WTC11 (cell line): Measurements from ENCODE around the gene PUSL1.

Source experiments
- FOXJ3 ChIP-seq: sonication (generic); formaldehyde crosslinking; IDR thresholded peaks from 2 replicates; pipeline ENCODE4 v1.9.0; 2021; ENCODE audit warnings: missing genetic modification reagents, mild to moderate bottlenecking, borderline replicate concordance
- GABPB1 ChIP-seq: sonication (generic); formaldehyde crosslinking; IDR thresholded peaks from 2 replicates; pipeline ENCODE4 v1.8.1; 2023; ENCODE audit warnings: mild to moderate bottlenecking, missing genetic modification reagents
- MAX ChIP-seq: sonication (generic); formaldehyde crosslinking; IDR thresholded peaks from 2 replicates; pipeline ENCODE4 v1.8.0; 2022; ENCODE audit warnings: mild to moderate bottlenecking, missing genetic modification reagents
- NFE2L1 ChIP-seq: sonication (generic); formaldehyde crosslinking; IDR thresholded peaks from 2 replicates; pipeline ENCODE4 v1.8.1; 2023; ENCODE audit warnings: missing genetic modification reagents
- TF ChIP-seq, protein P1 (sequence below): fragments of 200-600 bp; IDR thresholded peaks from 2 replicates; pipeline ENCODE4 v1.8.0; 2022; ENCODE audit warnings: antibody characterized with exemption
- TF ChIP-seq, protein P2 (sequence below): sonication (generic); formaldehyde crosslinking; conservative IDR thresholded peaks from 2 replicates; pipeline ENCODE4 v1.8.1; 2023; ENCODE audit warnings: mild to moderate bottlenecking, low read depth, missing genetic modification reagents, moderate library complexity
- TF ChIP-seq, protein P3 (sequence below): sonication (generic); formaldehyde crosslinking; IDR thresholded peaks from 2 replicates; pipeline ENCODE4 v1.8.1; 2022; ENCODE audit warnings: low read depth, missing genetic modification reagents, borderline replicate concordance
- TF ChIP-seq, protein P4 (sequence below): sonication (generic); formaldehyde crosslinking; IDR thresholded peaks from 2 replicates; pipeline ENCODE4 v1.8.1; 2022; ENCODE audit warnings: low read depth, mild to moderate bottlenecking, moderate library complexity, missing genetic modification reagents, borderline replicate concordance
- TF ChIP-seq, protein P5 (sequence below): fragments of 250-450 bp; sonication (Bioruptor Pico); conservative IDR thresholded peaks from 2 replicates; pipeline ENCODE4 v1.9.0; 2021; ENCODE audit warnings: mild to moderate bottlenecking
- TF ChIP-seq, protein P6 (sequence below): sonication (generic); formaldehyde crosslinking; IDR thresholded peaks from 2 replicates; pipeline ENCODE4 v1.8.1; 2023; ENCODE audit warnings: mild to moderate bottlenecking, moderate library complexity, missing genetic modification reagents

- TF ChIP-seq, protein P1, sequence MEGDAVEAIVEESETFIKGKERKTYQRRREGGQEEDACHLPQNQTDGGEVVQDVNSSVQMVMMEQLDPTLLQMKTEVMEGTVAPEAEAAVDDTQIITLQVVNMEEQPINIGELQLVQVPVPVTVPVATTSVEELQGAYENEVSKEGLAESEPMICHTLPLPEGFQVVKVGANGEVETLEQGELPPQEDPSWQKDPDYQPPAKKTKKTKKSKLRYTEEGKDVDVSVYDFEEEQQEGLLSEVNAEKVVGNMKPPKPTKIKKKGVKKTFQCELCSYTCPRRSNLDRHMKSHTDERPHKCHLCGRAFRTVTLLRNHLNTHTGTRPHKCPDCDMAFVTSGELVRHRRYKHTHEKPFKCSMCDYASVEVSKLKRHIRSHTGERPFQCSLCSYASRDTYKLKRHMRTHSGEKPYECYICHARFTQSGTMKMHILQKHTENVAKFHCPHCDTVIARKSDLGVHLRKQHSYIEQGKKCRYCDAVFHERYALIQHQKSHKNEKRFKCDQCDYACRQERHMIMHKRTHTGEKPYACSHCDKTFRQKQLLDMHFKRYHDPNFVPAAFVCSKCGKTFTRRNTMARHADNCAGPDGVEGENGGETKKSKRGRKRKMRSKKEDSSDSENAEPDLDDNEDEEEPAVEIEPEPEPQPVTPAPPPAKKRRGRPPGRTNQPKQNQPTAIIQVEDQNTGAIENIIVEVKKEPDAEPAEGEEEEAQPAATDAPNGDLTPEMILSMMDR = no peak
- TF ChIP-seq, protein P2, sequence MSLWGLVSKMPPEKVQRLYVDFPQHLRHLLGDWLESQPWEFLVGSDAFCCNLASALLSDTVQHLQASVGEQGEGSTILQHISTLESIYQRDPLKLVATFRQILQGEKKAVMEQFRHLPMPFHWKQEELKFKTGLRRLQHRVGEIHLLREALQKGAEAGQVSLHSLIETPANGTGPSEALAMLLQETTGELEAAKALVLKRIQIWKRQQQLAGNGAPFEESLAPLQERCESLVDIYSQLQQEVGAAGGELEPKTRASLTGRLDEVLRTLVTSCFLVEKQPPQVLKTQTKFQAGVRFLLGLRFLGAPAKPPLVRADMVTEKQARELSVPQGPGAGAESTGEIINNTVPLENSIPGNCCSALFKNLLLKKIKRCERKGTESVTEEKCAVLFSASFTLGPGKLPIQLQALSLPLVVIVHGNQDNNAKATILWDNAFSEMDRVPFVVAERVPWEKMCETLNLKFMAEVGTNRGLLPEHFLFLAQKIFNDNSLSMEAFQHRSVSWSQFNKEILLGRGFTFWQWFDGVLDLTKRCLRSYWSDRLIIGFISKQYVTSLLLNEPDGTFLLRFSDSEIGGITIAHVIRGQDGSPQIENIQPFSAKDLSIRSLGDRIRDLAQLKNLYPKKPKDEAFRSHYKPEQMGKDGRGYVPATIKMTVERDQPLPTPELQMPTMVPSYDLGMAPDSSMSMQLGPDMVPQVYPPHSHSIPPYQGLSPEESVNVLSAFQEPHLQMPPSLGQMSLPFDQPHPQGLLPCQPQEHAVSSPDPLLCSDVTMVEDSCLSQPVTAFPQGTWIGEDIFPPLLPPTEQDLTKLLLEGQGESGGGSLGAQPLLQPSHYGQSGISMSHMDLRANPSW (CRISPR knock-in tag) = no peak
- TF ChIP-seq FOXJ3 (CRISPR knock-in tag) (no peak), GABPB1 (CRISPR knock-in tag) (no peak), MAX (CRISPR knock-in tag) (no peak), NFE2L1 (CRISPR knock-in tag) (no peak)
- TF ChIP-seq, protein P3, sequence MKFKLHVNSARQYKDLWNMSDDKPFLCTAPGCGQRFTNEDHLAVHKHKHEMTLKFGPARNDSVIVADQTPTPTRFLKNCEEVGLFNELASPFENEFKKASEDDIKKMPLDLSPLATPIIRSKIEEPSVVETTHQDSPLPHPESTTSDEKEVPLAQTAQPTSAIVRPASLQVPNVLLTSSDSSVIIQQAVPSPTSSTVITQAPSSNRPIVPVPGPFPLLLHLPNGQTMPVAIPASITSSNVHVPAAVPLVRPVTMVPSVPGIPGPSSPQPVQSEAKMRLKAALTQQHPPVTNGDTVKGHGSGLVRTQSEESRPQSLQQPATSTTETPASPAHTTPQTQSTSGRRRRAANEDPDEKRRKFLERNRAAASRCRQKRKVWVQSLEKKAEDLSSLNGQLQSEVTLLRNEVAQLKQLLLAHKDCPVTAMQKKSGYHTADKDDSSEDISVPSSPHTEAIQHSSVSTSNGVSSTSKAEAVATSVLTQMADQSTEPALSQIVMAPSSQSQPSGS (CRISPR knock-in tag) = no peak
- TF ChIP-seq, protein P4, sequence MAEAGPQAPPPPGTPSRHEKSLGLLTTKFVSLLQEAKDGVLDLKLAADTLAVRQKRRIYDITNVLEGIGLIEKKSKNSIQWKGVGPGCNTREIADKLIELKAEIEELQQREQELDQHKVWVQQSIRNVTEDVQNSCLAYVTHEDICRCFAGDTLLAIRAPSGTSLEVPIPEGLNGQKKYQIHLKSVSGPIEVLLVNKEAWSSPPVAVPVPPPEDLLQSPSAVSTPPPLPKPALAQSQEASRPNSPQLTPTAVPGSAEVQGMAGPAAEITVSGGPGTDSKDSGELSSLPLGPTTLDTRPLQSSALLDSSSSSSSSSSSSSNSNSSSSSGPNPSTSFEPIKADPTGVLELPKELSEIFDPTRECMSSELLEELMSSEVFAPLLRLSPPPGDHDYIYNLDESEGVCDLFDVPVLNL (CRISPR knock-in tag) = no peak
- TF ChIP-seq, protein P5, sequence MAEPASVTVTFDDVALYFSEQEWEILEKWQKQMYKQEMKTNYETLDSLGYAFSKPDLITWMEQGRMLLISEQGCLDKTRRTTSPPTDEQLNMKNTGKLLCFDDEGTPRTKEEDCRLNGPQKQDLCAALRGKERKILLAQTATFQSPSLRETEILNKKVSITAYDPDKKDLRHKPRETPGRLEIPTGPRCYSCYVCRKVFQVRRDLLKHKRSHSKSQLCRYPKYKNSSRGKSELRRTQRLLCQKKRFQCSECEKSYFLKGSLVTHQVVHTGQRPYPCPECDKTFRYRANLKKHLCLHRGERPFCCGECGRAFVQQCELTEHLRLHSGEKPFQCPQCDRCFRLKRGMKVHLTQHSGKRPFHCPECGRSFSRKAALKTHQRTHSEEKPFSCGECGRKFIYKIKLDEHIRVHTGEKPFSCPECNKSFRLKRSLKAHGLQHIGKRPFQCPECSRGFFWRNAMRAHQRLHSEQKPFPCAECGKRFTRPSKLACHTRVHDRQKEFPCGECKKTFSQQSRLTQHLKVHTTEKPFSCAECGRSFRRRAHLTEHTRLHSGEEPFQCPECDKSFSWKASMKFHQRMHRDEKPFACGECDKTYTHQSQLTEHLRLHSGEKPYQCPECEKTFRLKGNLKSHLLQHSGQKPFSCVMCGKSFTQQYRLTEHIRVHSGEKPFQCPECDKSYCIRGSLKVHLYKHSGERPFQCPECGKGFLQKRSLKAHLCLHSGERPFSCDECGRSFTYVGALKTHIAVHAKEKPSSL (CRISPR knock-in tag) = no peak
- TF ChIP-seq, protein P6, sequence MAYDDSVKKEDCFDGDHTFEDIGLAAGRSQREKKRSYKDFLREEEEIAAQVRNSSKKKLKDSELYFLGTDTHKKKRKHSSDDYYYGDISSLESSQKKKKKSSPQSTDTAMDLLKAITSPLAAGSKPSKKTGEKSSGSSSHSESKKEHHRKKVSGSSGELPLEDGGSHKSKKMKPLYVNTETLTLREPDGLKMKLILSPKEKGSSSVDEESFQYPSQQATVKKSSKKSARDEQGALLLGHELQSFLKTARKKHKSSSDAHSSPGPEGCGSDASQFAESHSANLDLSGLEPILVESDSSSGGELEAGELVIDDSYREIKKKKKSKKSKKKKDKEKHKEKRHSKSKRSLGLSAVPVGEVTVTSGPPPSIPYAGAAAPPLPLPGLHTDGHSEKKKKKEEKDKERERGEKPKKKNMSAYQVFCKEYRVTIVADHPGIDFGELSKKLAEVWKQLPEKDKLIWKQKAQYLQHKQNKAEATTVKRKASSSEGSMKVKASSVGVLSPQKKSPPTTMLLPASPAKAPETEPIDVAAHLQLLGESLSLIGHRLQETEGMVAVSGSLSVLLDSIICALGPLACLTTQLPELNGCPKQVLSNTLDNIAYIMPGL = no peak
Observed at GRCh38 chr1:1305300-1306069, 2.9 kb upstream of the PUSL1 start.
